Gastrocnemius medialis (tissue), 4 donors: ENCODE data around the gene L1CAM.

Experiments used
- POLR2A ChIP-seq, 2 donors: fragments of 450-650 bp; IDR thresholded peaks; one replicate each; pipeline ENCODE4 v1.6.1; 2017; ENCODE audit warnings: antibody characterized with exemption in 2 of 2, mild to moderate bottlenecking in 2 of 2, moderate library complexity in 2 of 2
- TF ChIP-seq, protein P1 (sequence below), 5 experiments: fragments of 450-650 bp in 3 of 5; fragments of 200-600 bp in 2 of 5; sonication (generic) in 2 of 5; IDR thresholded peaks in 4 of 5; conservative IDR thresholded peaks in 1 of 5; 1 replicate in 4 of 5; 2 replicates in 1 of 5; pipeline ENCODE4 v1.5.1; 2016 to 2019; ENCODE audit warnings: antibody characterized with exemption in 5 of 5, mild to moderate bottlenecking in 3 of 5, moderate library complexity in 3 of 5

DNA sequence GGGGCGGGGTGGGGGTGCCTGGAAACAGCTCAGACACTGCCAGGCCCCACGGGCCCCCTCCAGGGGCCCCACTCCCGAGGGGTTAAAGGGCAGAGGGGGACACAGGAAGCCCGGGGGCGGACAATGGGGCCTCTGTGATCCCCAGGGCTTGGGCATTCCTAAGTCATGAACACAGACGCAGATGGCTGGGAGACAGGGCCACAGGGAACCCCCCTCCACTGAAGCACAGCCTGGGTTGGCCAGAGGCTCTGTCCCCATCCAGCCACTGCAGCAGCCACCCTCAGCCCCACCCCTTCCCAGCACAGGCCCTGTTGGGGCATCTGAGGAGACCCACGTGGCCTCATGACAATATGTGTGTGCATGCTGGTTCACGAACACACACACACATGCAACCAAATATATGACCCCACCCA lies 3.9 kb downstream of the L1CAM start:
- TF ChIP-seq, protein P1, sequence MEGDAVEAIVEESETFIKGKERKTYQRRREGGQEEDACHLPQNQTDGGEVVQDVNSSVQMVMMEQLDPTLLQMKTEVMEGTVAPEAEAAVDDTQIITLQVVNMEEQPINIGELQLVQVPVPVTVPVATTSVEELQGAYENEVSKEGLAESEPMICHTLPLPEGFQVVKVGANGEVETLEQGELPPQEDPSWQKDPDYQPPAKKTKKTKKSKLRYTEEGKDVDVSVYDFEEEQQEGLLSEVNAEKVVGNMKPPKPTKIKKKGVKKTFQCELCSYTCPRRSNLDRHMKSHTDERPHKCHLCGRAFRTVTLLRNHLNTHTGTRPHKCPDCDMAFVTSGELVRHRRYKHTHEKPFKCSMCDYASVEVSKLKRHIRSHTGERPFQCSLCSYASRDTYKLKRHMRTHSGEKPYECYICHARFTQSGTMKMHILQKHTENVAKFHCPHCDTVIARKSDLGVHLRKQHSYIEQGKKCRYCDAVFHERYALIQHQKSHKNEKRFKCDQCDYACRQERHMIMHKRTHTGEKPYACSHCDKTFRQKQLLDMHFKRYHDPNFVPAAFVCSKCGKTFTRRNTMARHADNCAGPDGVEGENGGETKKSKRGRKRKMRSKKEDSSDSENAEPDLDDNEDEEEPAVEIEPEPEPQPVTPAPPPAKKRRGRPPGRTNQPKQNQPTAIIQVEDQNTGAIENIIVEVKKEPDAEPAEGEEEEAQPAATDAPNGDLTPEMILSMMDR (IDR thresholded peaks at IDR 0.05 in 4 of 5, conservative IDR thresholded peaks at IDR 0.05 in 1 of 5) = no peak
- TF ChIP-seq POLR2A (IDR thresholded peaks at IDR 0.05) = no peak
